ENCODE measurements around the gene PNPLA8. TPM values are rescaled to one million over a fixed set of nuclear protein-coding genes. Genes with fewer than 3 reads are reported as not detected.

Gene PNPLA8
- total RNA-seq, 2 donors from 2014 or later: 25.8 to 27.3 TPM

GRCh38 chr7:108463613-108464012 is 62.3 kb downstream of the PNPLA8 start:
- Histone ChIP-seq H3K27me3 (replicated peaks; ENCODE audit: insufficient read depth) (no peaks in the 10 kb centered on the region), H3K4me3 (no peak overlapping the region), H3K4me1 (replicated peaks) (no peaks in the 10 kb centered on the region), H3K36me3 (no peaks in the 10 kb centered on the region), H3K27ac (no peak overlapping the region), H3K9me3 (no peaks in the 10 kb centered on the region)
- WGBS: 63% methylated on average over 2 of the region's 2 CpGs
- intact Hi-C loops (cut with DNase I): no loop called here
- no peak for TF ChIP-seq POLR2AphosphoS5 (IDR thresholded peaks at IDR 0.05)
- TF ChIP-seq, protein P1, sequence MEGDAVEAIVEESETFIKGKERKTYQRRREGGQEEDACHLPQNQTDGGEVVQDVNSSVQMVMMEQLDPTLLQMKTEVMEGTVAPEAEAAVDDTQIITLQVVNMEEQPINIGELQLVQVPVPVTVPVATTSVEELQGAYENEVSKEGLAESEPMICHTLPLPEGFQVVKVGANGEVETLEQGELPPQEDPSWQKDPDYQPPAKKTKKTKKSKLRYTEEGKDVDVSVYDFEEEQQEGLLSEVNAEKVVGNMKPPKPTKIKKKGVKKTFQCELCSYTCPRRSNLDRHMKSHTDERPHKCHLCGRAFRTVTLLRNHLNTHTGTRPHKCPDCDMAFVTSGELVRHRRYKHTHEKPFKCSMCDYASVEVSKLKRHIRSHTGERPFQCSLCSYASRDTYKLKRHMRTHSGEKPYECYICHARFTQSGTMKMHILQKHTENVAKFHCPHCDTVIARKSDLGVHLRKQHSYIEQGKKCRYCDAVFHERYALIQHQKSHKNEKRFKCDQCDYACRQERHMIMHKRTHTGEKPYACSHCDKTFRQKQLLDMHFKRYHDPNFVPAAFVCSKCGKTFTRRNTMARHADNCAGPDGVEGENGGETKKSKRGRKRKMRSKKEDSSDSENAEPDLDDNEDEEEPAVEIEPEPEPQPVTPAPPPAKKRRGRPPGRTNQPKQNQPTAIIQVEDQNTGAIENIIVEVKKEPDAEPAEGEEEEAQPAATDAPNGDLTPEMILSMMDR (IDR thresholded peaks at IDR 0.05): no peak
- no peak for TF ChIP-seq POLR2A (IDR thresholded peaks at IDR 0.05)
- DNase-seq (ENCODE audit: low spot score): no peak

GRCh38 chr7:108461840-108462239 is 64.1 kb downstream of the PNPLA8 start:
- H3K4me1 ChIP-seq (replicated peaks): no peaks in the 10 kb centered on the region
- WGBS: 82% methylated on average over 3 of the region's 3 CpGs
- H3K27me3 ChIP-seq (replicated peaks; ENCODE audit: insufficient read depth): no peaks in the 10 kb centered on the region
- H3K9me3 ChIP-seq: no peaks in the 10 kb centered on the region
- no peaks in the 10 kb centered on the region for H3K36me3 ChIP-seq
- TF ChIP-seq, protein P1 (IDR thresholded peaks at IDR 0.05): no peak
- no peak for TF ChIP-seq POLR2A (IDR thresholded peaks at IDR 0.05)
- TF ChIP-seq POLR2AphosphoS5 (IDR thresholded peaks at IDR 0.05): no peak
- H3K4me3 ChIP-seq: no peak overlapping the region
- no peak for DNase-seq (ENCODE audit: low spot score)
- H3K27ac ChIP-seq: no peak overlapping the region
- intact Hi-C loops (cut with DNase I): no loop called here

- no peaks in the 10 kb centered on the region for H3K36me3 ChIP-seq
- WGBS: 90% methylated on average over 1 of the region's 1 CpG
- no peak overlapping the region for H3K27ac ChIP-seq
- TF ChIP-seq, protein P1 (IDR thresholded peaks at IDR 0.05): no peak
- TF ChIP-seq POLR2A (IDR thresholded peaks at IDR 0.05) (no peak), POLR2AphosphoS5 (IDR thresholded peaks at IDR 0.05) (no peak)
- no peak overlapping the region for H3K4me3 ChIP-seq
- H3K4me1 ChIP-seq (replicated peaks): no peaks in the 10 kb centered on the region
- no peak for DNase-seq (ENCODE audit: low spot score)
- no peaks in the 10 kb centered on the region for H3K9me3 ChIP-seq
- H3K27me3 ChIP-seq (replicated peaks; ENCODE audit: insufficient read depth): no peaks in the 10 kb centered on the region
- intact Hi-C loops (cut with DNase I): no loop called here
Measured at GRCh38 chr7:108460964-108461363, 65.0 kb downstream of the PNPLA8 start.

GRCh38 chr7:108459922-108460551 is 65.9 kb downstream of the PNPLA8 start:
- intact Hi-C loops (cut with DNase I): no loop called here
- no peaks in the 10 kb centered on the region for H3K36me3 ChIP-seq
- DNase-seq (ENCODE audit: low spot score): no peak
- no peaks in the 10 kb centered on the region for H3K9me3 ChIP-seq
- H3K4me3 ChIP-seq: no peak overlapping the region
- H3K4me1 ChIP-seq (replicated peaks): peaks cover 7% of the 10 kb centered on the region
- WGBS: 40% methylated on average over 3 of the region's 3 CpGs
- H3K27ac ChIP-seq: no peak overlapping the region
- TF ChIP-seq, protein P1 (IDR thresholded peaks at IDR 0.05): peak in 2 of 4 experiments; percentile 19 to 33
- no peak for TF ChIP-seq POLR2A (IDR thresholded peaks at IDR 0.05)
- no peaks in the 10 kb centered on the region for H3K27me3 ChIP-seq (replicated peaks; ENCODE audit: insufficient read depth)

- intact Hi-C loops (cut with DNase I): no loop called here
- Histone ChIP-seq H3K4me1 (replicated peaks) (peaks cover 7% of the 10 kb centered on the region), H3K27me3 (replicated peaks; ENCODE audit: insufficient read depth) (no peaks in the 10 kb centered on the region), H3K9me3 (no peaks in the 10 kb centered on the region), H3K27ac (no peak overlapping the region), H3K4me3 (no peak overlapping the region), H3K36me3 (no peaks in the 10 kb centered on the region)
- no peak for DNase-seq (ENCODE audit: low spot score)
- TF ChIP-seq POLR2AphosphoS5 (IDR thresholded peaks at IDR 0.05) (no peak), POLR2A (IDR thresholded peaks at IDR 0.05) (no peak)
- TF ChIP-seq, protein P1 (IDR thresholded peaks at IDR 0.05): no peak
Measured at GRCh38 chr7:108457871-108458270, 68.1 kb downstream of the PNPLA8 start.
